GM23338 (cell line): ENCODE data around the gene CCDC170. TPM values are rescaled to one million over a fixed set of nuclear protein-coding genes. Genes with fewer than 3 reads are reported as not detected.

ENCODE experiments used
- ATAC-seq: fragments of 200-7000 bp; cut with Tn5 transposase; 3 replicates; pipeline ENCODE4 v1.9.1; 2020
- DNase-seq: peaks from one replicate; pipeline ENCODE4 v3.0.0-alpha.2; 2015; ENCODE audit warnings: low spot score
- H2AFZ ChIP-seq: fragments of 200-600 bp; sonication (generic); 2 replicates; pipeline ENCODE4 v1.8.0; 2016; ENCODE audit warnings: antibody characterized with exemption, mild to moderate bottlenecking, moderate library complexity
- H3F3A ChIP-seq: fragments of 200-600 bp; sonication (generic); replicated peaks from 2 replicates; pipeline ENCODE4 v1.8.0; 2017; ENCODE audit warnings: antibody characterized with exemption, mixed run types, low read depth
- H3K27ac ChIP-seq: fragments of 200-600 bp; sonication (generic); 2 replicates; pipeline ENCODE4 v1.6.1; 2016; ENCODE audit warnings: low read depth
- H3K27me3 ChIP-seq: fragments of 200-600 bp; sonication (generic); 2 replicates; pipeline ENCODE4 v1.8.0; 2016; ENCODE audit warnings: mild to moderate bottlenecking, mixed run types, moderate library complexity; ENCODE audit not compliant: insufficient read depth
- H3K36me3 ChIP-seq: fragments of 200-600 bp; sonication (generic); 2 replicates; pipeline ENCODE4 v1.8.0; 2016; ENCODE audit warnings: mild to moderate bottlenecking; ENCODE audit not compliant: insufficient read depth
- H3K4me1 ChIP-seq: fragments of 200-600 bp; sonication (generic); 2 replicates; pipeline ENCODE4 v1.8.0; 2016; ENCODE audit warnings: mild to moderate bottlenecking, moderate library complexity; ENCODE audit not compliant: insufficient read depth
- H3K4me2 ChIP-seq: fragments of 200-600 bp; sonication (generic); 2 replicates; pipeline ENCODE4 v1.7.1; 2017; ENCODE audit warnings: mixed run types
- H3K4me3 ChIP-seq: fragments of 200-600 bp; sonication (generic); 2 replicates; pipeline ENCODE4 v1.6.1; 2016; ENCODE audit warnings: mixed run types
- H3K79me2 ChIP-seq: fragments of 200-600 bp; sonication (generic); replicated peaks from 2 replicates; pipeline ENCODE4 v1.8.0; 2017; ENCODE audit warnings: mild to moderate bottlenecking; ENCODE audit not compliant: insufficient read depth
- H3K9me2 ChIP-seq: fragments of 200-600 bp; sonication (generic); 2 replicates; pipeline ENCODE4 v1.8.0; 2017; ENCODE audit not compliant: insufficient read depth
- H4K20me1 ChIP-seq: fragments of 200-600 bp; sonication (generic); replicated peaks from 2 replicates; pipeline ENCODE4 v1.8.0; 2017; ENCODE audit warnings: mild to moderate bottlenecking; ENCODE audit not compliant: insufficient read depth
- H3K27ac Mint-ChIP-seq: 2 replicates; pipeline ENCODE4 v1.8.0; 2020; ENCODE audit warnings: inconsistent platforms, mild to moderate bottlenecking, moderate library complexity, mixed read lengths
- H3K27me3 Mint-ChIP-seq: 3 replicates; pipeline ENCODE4 v1.8.0; 2022; ENCODE audit warnings: low read depth, mild to moderate bottlenecking, moderate library complexity, mixed read lengths, inconsistent platforms; ENCODE audit not compliant: insufficient read depth, poor library complexity
- H3K36me3 Mint-ChIP-seq: 3 replicates; pipeline ENCODE4 v1.8.0; 2021; ENCODE audit warnings: low read depth, mild to moderate bottlenecking, inconsistent platforms, moderate library complexity, mixed read lengths
- H3K4me1 Mint-ChIP-seq: 3 replicates; pipeline ENCODE4 v1.8.0; 2020; ENCODE audit warnings: mild to moderate bottlenecking, inconsistent platforms, mixed read lengths
- H3K4me3 Mint-ChIP-seq: 3 replicates; pipeline ENCODE4 v1.8.0; 2021; ENCODE audit warnings: moderate library complexity, mild to moderate bottlenecking, inconsistent platforms, mixed read lengths
- H3K9me3 Mint-ChIP-seq: 3 replicates; pipeline ENCODE4 v1.8.0; 2020; ENCODE audit warnings: moderate library complexity, mild to moderate bottlenecking, inconsistent platforms, mixed read lengths
- CREB1 ChIP-seq: fragments of 250-450 bp; sonication (Bioruptor Pico); IDR thresholded peaks from 2 replicates; pipeline ENCODE4 v1.5.0; 2020; ENCODE audit warnings: low read depth, mild to moderate bottlenecking, moderate library complexity
- CTCF ChIP-seq, 2 experiments: fragments of 200-600 bp in 1 of 2; sonication (generic) in 1 of 2; conservative IDR thresholded peaks; 2 replicates each; pipeline versions ENCODE4 v1.5.1 to v1.6.1; 2016 to 2017; ENCODE audit warnings: antibody characterized with exemption in 2 of 2, low read depth in 2 of 2, mild to moderate bottlenecking in 2 of 2, moderate library complexity in 1 of 2
- ETS1 ChIP-seq: IDR thresholded peaks from 2 replicates; pipeline ENCODE4 v1.6.1; 2016; ENCODE audit warnings: antibody characterized with exemption
- EZH2 ChIP-seq: fragments of 200-600 bp; sonication (generic); IDR thresholded peaks from one replicate; pipeline ENCODE4 v1.8.0; 2017; ENCODE audit warnings: antibody characterized with exemption, mild to moderate bottlenecking, low read depth; ENCODE audit not compliant: unreplicated experiment
- EZH2phosphoT487 ChIP-seq: fragments of 200-600 bp; sonication (generic); IDR thresholded peaks from one replicate; pipeline ENCODE4 v1.8.1; 2018; ENCODE audit warnings: antibody characterized with exemption; ENCODE audit not compliant: unreplicated experiment
- JUNB ChIP-seq: IDR thresholded peaks from one replicate; pipeline ENCODE4 v1.6.1; 2016; ENCODE audit warnings: antibody characterized with exemption; ENCODE audit not compliant: unreplicated experiment
- NANOG ChIP-seq: IDR thresholded peaks from 2 replicates; pipeline ENCODE4 v1.6.1; 2016; ENCODE audit warnings: antibody characterized with exemption, borderline replicate concordance
- POLR2AphosphoS5 ChIP-seq: IDR thresholded peaks from 2 replicates; pipeline ENCODE4 v1.6.1; 2016; ENCODE audit warnings: antibody characterized with exemption, low read depth
- STAT1 ChIP-seq: IDR thresholded peaks from one replicate; pipeline ENCODE4 v1.6.1; 2016; ENCODE audit warnings: antibody characterized with exemption; ENCODE audit not compliant: unreplicated experiment
- ZNF114 ChIP-seq: fragments of 250-450 bp; sonication (Bioruptor Pico); IDR thresholded peaks from 2 replicates; pipeline ENCODE4 v1.5.0; 2020; ENCODE audit warnings: mild to moderate bottlenecking, moderate library complexity
- ZNF331 ChIP-seq: fragments of 250-450 bp; sonication (Bioruptor Pico); IDR thresholded peaks from 2 replicates; pipeline ENCODE4 v1.5.0; 2020; ENCODE audit warnings: low read depth, mild to moderate bottlenecking, moderate library complexity
- polyA plus RNA-seq: library from polyadenylated mRNA; unstranded; fragments of >200 nt; fragmentation: Nextera tagmentation; extraction: Ambion mirVana; gene quantifications from 2 replicates; pipeline ENCODE4 v1.2.1, GENCODE V29; 2016
- total RNA-seq: library from RNA; depleted of rRNA; stranded (reverse); fragments of >200 nt; shearing (Covaris generic); gene quantifications from 2 replicates; pipeline ENCODE4 v1.2.3, GENCODE V29; 2014
- TF ChIP-seq, protein P1 (sequence below): IDR thresholded peaks from one replicate; pipeline ENCODE4 v1.6.1; 2018; ENCODE audit warnings: antibody characterized with exemption; ENCODE audit not compliant: unreplicated experiment

The CCDC170 gene
- total and polyA plus RNA-seq, 2 experiments from 2014 or later, result 0.18 TPM; not detected in 1

DNA sequence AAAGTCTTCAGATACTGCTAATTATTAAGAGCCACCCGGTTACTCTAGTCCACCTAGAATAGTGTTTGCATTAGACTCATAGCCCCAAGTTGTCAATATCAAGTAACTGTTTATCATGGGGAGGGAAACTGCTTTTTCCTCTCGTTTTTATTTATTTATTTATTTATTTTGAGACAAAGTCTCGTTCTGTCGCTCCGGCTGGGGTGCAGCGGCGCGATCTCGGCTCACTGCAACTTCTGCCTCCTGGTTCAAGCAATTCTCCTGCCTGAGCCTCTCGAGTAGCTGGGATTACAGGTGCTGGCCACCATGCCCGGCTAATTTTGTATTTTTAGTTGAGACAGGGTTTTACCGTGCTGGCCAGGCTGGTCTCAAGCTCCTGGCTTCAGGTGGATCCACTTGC, 16.1 kb upstream of the CCDC170 start:
- Histone ChIP-seq H3K9me2 (0 out of 2 replicates have a peak, but pooled peaks cover 8% of the 10 kb centered on the region), H3K79me2 (no peaks in the 10 kb centered on the region), H4K20me1 (no peaks in the 10 kb centered on the region), H3K27ac (no peak overlapping the region), H3F3A (no peaks in the 10 kb centered on the region), H3K36me3 (no peaks in the 10 kb centered on the region), H3K4me3 (no peak overlapping the region), H3K4me2 (no peak overlapping the region), H3K4me1 (no peaks in the 10 kb centered on the region), H2AFZ (no peak overlapping the region), H3K27me3 (no peaks in the 10 kb centered on the region)
- H3K27ac Mint-ChIP-seq, result no peak overlapping the region
- no peaks in the 10 kb centered on the region for H3K9me3 Mint-ChIP-seq
- H3K36me3 Mint-ChIP-seq, result no peaks in the 10 kb centered on the region
- TF ChIP-seq NANOG (no peak), CREB1 (no peak), POLR2AphosphoS5 (no peak), ZNF331 (CRISPR knock-in tag) (no peak), ETS1 (no peak), CTCF (conservative IDR thresholded peaks at IDR 0.05; ENCODE audit: low read depth in 2 of 2) (no peak), ZNF114 (CRISPR knock-in tag) (no peak), STAT1 (no peak), EZH2phosphoT487 (no peak), JUNB (no peak), EZH2 (no peak)
- H3K4me3 Mint-ChIP-seq, result no peak overlapping the region
- H3K4me1 Mint-ChIP-seq, result peaks cover 8% of the 10 kb centered on the region; the same call in 2 of the 3 replicates
- DNase-seq (no peak), ATAC-seq (no peak)
- peaks cover 4% of the 10 kb centered on the region for H3K27me3 Mint-ChIP-seq

- H3K79me2 ChIP-seq, result no peaks in the 10 kb centered on the region
- no peak overlapping the region for H3K4me3 ChIP-seq
- 0 out of 2 replicates have a peak overlapping the region, but pooled peaks have one; percentile 52 for H2AFZ ChIP-seq
- no peaks in the 10 kb centered on the region for H3K27me3 ChIP-seq
- no peak overlapping the region for H3K27ac ChIP-seq
- no peak for ATAC-seq
- Mint-ChIP-seq H3K4me1 (peaks cover 8% of the 10 kb centered on the region; the same call in 2 of the 3 replicates), H3K9me3 (no peaks in the 10 kb centered on the region), H3K27me3 (peaks cover 4% of the 10 kb centered on the region), H3K4me3 (no peak overlapping the region), H3K36me3 (no peaks in the 10 kb centered on the region), H3K27ac (no peak overlapping the region)
- no peaks in the 10 kb centered on the region for H4K20me1 ChIP-seq
- H3K4me2 ChIP-seq, result no peak overlapping the region
- H3K36me3 ChIP-seq, result no peaks in the 10 kb centered on the region
- H3K9me2 ChIP-seq, result 0 out of 2 replicates have a peak, but pooled peaks cover 8% of the 10 kb centered on the region
- no peak for DNase-seq
- H3K4me1 ChIP-seq, result no peaks in the 10 kb centered on the region
- no peaks in the 10 kb centered on the region for H3F3A ChIP-seq
- TF ChIP-seq ETS1, result no peak
- TF ChIP-seq, protein P1, sequence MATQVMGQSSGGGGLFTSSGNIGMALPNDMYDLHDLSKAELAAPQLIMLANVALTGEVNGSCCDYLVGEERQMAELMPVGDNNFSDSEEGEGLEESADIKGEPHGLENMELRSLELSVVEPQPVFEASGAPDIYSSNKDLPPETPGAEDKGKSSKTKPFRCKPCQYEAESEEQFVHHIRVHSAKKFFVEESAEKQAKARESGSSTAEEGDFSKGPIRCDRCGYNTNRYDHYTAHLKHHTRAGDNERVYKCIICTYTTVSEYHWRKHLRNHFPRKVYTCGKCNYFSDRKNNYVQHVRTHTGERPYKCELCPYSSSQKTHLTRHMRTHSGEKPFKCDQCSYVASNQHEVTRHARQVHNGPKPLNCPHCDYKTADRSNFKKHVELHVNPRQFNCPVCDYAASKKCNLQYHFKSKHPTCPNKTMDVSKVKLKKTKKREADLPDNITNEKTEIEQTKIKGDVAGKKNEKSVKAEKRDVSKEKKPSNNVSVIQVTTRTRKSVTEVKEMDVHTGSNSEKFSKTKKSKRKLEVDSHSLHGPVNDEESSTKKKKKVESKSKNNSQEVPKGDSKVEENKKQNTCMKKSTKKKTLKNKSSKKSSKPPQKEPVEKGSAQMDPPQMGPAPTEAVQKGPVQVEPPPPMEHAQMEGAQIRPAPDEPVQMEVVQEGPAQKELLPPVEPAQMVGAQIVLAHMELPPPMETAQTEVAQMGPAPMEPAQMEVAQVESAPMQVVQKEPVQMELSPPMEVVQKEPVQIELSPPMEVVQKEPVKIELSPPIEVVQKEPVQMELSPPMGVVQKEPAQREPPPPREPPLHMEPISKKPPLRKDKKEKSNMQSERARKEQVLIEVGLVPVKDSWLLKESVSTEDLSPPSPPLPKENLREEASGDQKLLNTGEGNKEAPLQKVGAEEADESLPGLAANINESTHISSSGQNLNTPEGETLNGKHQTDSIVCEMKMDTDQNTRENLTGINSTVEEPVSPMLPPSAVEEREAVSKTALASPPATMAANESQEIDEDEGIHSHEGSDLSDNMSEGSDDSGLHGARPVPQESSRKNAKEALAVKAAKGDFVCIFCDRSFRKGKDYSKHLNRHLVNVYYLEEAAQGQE, result no peak
- no peak for TF ChIP-seq EZH2
- no peak for TF ChIP-seq ZNF114 (CRISPR knock-in tag)
- no peak for TF ChIP-seq NANOG
- TF ChIP-seq EZH2phosphoT487, result no peak
- TF ChIP-seq POLR2AphosphoS5, result no peak
Measured at GRCh38 chr6:151478670-151479069, 15.1 kb upstream of the CCDC170 start.
